Activated T-cell treated with anti-CD3 and anti-CD28 coated beads, Interleukin-2, amount 50 U/mL, for 72 hours (primary cell): ENCODE data around the gene SLC26A1. TPM values are rescaled to one million over a fixed set of nuclear protein-coding genes. Genes with fewer than 3 reads are reported as not detected.

ENCODE experiments used
- ATAC-seq, 2 donors: fragments of 150-1000 bp; cut with Tn5 transposase; replicated peaks in 1 of 2; 2 replicates each; pipeline ENCODE4 v1.10.0; 2021; ENCODE audit warnings: moderate library complexity in 2 of 2, mild to moderate bottlenecking in 1 of 2
- DNase-seq, 2 donors: peaks; one replicate each; pipeline ENCODE4 v3.0.0; 2021 to 2022; ENCODE audit warnings: mixed read lengths in 1 of 2
- H3K27ac Mint-ChIP-seq: one replicate; pipeline ENCODE4 v1.8.0; 2022; ENCODE audit warnings: mild to moderate bottlenecking, moderate library complexity, mixed read lengths
- H3K27me3 Mint-ChIP-seq: one replicate; pipeline ENCODE4 v1.8.0; 2022; ENCODE audit warnings: low read depth, mixed read lengths
- H3K36me3 Mint-ChIP-seq, 2 donors: one replicate each; pipeline ENCODE4 v1.8.0; 2022; ENCODE audit warnings: mixed read lengths in 2 of 2, mild to moderate bottlenecking in 1 of 2; ENCODE audit not compliant: insufficient read depth in 2 of 2
- H3K4me1 Mint-ChIP-seq: one replicate; pipeline ENCODE4 v1.8.0; 2022; ENCODE audit warnings: low read depth, mixed read lengths
- H3K4me3 Mint-ChIP-seq, 2 donors: one replicate each; pipeline ENCODE4 v1.8.0; 2022; ENCODE audit warnings: mild to moderate bottlenecking in 2 of 2, mixed read lengths in 2 of 2, moderate library complexity in 2 of 2
- H3K9me3 Mint-ChIP-seq, 2 donors: one replicate each; pipeline ENCODE4 v1.8.0; 2022; ENCODE audit warnings: mixed read lengths in 2 of 2
- total RNA-seq, 2 donors: library from RNA; stranded (reverse); gene quantifications; one replicate each; pipeline ENCODE4 v1.2.3, GENCODE V29; 2022

SLC26A1 gene
- total RNA-seq, 2 donors from 2014 or later = not detected

DNA sequence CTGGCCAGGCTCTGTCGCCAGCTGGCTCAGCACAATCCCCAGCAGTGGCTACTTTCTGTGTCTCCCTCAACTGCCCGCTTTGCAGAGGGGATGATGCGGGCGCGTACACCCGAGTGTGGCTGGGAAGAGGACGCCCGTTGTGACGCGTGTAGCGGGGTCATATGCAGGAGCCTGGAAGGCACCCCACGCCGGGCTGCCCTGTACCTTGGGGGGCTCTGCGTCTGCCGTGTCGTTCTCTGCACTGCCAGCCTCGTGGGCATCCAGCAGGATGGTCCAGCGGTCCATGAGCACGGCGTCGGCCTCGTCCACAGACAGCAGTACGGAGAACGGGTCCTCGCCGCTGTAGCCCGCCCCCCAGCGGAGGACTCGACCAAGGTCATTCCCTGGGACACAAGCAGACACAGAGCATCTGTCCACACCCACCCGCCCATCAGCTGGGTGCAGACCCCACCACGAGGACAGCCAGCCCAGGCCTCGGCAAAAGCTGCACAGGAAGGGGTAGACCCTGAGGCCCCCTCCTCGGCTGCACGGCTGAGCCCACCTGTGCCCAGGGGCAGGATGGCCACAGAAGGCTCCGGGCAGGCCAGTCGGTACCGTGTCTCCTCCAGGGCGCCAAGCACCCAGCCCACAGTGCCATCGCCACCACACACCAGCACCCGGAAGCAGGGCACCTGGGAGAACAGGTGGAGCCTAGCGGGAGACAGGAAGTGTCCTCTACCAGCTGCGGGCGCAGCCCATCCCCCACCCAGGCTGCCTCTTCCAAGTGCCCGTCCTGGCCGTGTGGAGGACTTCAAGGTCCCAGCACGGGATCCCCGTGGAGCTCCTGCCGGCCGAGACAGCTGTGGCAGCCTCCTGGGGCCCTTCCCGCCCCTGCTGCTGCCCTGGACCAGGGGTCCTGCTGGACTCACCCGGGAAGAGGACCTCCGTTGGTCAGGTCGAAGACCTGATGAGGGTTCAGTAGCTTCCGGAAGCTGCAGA, 30.7 kb downstream of the SLC26A1 start:
- H3K36me3 Mint-ChIP-seq = no peaks in the 10 kb centered on the region
- H3K27me3 Mint-ChIP-seq = no peaks in the 10 kb centered on the region
- H3K4me1 Mint-ChIP-seq = no peaks in the 10 kb centered on the region
- H3K27ac Mint-ChIP-seq = no peak overlapping the region
- H3K4me3 Mint-ChIP-seq = no peak overlapping the region
- no peaks in the 10 kb centered on the region for H3K9me3 Mint-ChIP-seq
- ATAC-seq = no peak
- no peak for DNase-seq

DNA sequence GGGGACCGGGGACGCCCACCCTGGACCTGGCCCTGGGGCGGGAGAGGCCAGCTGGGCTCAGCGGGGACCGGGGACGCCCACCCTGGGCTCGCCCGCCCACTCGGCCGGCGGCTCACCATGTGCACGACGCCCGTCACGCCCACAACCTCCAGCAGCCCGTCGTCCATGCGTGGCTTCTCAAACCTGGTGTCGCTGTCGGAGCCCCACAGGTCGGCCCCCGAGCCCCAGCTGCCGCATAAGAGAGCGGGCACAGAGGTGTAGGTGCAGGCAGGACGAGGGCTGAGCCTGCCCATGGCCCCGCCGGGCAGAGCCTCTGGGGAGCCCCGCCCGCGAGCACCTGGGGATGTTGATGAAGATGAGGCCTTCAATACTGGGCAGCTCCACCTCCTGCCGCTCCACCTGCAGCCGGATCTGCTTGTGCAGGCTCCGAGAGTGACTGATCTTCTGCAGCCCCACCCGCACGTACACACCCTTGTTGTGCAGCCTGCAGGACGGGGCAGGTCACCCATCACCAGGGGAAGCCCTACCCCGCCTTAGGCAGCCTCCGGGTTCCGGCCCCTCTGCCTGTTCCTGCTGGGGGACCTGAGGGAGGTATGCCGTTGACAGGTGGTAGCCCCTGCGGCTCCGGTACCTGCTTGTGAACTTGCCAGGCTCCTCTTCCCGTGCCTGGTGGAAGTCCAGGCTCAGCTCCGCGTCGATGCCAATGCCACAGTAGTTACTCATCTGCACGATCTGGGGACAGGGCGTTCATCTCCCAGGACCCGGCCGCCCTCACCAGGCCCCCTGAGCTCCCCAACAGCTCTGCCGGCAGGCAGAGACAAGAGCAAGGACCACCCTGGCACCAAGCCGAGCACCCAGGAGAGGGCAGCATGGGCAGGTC, 31.6 kb downstream of the SLC26A1 start:
- Mint-ChIP-seq H3K27me3 (no peaks in the 10 kb centered on the region), H3K4me1 (no peaks in the 10 kb centered on the region), H3K4me3 (no peak overlapping the region), H3K27ac (no peak overlapping the region), H3K9me3 (no peaks in the 10 kb centered on the region), H3K36me3 (no peaks in the 10 kb centered on the region)
- ATAC-seq (no peak), DNase-seq (no peak)

DNA sequence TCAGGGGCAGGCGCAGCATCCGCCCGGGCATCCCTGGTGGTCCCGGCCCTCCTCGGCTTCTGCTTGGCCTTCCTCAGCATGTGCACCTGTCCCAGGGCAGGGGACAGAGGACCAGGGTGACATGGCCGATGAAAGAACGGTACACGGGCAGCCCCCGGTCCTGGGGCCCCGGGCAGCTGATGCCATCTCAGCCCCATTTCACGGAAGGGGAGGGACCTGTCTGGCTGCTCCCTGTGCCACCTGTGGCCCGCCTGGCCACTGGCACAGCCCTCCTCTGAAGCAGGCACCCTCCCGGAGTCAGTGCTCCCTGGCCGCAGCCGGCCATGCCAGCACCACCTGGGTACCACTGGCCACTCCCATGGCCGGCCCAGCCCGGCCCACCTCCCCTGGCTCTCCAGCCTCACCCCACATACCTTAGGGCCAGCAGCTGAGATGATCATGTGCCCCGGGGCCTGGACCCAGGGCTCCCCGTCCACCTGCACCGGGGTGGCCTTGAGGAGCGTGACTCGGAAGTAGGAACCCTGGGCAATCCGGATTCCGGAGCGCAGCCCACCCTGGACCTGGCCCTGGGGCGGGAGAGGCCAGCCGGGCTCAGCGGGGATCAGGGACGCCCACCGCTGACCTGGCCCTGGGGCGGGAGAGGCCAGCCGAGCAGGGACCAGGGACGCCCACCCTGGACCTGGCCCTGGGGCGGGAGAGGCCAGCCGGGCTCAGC, 32.4 kb downstream of the SLC26A1 start:
- no peak for ATAC-seq
- H3K27me3 Mint-ChIP-seq = no peaks in the 10 kb centered on the region
- H3K9me3 Mint-ChIP-seq = no peaks in the 10 kb centered on the region
- H3K4me3 Mint-ChIP-seq = no peak overlapping the region
- no peak overlapping the region for H3K27ac Mint-ChIP-seq
- DNase-seq = no peak
- H3K4me1 Mint-ChIP-seq = no peaks in the 10 kb centered on the region
- no peaks in the 10 kb centered on the region for H3K36me3 Mint-ChIP-seq

DNA sequence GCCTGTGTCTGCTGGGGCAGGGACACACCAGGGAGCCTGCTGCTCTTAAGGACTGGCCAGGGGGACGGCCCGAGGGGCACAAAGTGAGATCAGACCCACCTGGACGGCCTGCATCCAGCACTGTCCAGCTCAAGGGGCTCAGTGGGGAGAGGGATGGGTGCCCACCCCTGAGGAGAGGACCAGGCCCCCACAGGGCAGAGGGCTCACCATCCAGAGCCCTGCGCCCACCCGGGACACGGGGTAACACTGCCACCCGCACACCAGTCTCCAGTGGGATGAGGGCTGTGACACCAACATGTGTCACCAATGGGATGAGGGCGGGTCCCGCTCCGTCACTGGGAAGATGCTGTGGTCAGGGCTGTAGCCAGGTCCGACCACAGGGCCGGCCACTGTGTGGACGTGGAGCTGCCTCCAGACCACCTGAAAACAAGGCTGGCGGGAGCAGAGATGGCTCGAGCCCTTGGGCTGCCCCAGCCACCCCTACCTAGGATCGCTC, 33.0 kb downstream of the SLC26A1 start:
- Mint-ChIP-seq H3K36me3 (no peaks in the 10 kb centered on the region), H3K4me3 (no peak overlapping the region), H3K27me3 (no peaks in the 10 kb centered on the region), H3K9me3 (no peaks in the 10 kb centered on the region), H3K4me1 (no peaks in the 10 kb centered on the region), H3K27ac (no peak overlapping the region)
- ATAC-seq (no peak), DNase-seq (no peak)

DNA sequence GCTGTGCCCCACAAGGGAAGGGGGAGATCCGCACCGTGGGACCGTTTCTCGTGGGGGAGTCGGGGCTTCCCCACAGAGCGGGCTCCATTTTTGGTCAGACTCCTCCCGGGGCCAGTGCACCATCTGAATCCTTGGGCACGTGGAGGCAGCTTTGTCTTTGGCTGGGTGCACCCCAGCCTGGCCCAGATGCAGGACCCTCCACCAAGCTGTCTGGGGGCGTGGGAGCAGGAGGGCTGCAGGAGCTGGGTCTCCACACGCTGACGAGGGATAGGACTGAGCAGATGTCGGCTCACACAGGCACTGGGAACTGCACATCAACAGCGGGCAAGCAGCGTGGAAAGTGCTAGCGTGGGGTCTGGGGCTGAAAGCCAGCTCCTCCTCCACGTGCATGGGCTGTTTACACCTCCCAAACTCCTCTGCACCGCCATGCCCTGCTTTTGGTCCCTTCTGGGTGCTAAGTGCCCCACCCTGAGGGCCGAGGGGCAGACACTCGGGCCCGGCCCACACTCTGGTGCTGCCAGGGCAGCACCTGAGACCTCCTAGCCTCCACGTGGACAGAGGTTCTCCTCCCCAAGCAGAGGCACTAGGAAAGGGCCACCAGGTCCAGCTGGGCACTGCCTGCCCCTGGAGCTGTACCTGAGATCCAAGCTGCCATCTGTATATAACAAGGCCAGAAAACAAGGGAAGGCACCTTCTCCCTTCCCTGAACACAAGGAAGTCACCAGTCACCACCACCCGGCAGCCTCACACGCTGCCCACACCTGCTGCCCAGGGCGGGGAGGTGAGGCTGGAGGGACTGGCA, 33.7 kb downstream of the SLC26A1 start:
- DNase-seq (no peak), ATAC-seq (no peak)
- H3K27me3 Mint-ChIP-seq = no peaks in the 10 kb centered on the region
- no peak overlapping the region for H3K4me3 Mint-ChIP-seq
- H3K4me1 Mint-ChIP-seq = no peaks in the 10 kb centered on the region
- H3K27ac Mint-ChIP-seq = no peak overlapping the region
- H3K36me3 Mint-ChIP-seq = no peaks in the 10 kb centered on the region
- H3K9me3 Mint-ChIP-seq = no peaks in the 10 kb centered on the region

DNA sequence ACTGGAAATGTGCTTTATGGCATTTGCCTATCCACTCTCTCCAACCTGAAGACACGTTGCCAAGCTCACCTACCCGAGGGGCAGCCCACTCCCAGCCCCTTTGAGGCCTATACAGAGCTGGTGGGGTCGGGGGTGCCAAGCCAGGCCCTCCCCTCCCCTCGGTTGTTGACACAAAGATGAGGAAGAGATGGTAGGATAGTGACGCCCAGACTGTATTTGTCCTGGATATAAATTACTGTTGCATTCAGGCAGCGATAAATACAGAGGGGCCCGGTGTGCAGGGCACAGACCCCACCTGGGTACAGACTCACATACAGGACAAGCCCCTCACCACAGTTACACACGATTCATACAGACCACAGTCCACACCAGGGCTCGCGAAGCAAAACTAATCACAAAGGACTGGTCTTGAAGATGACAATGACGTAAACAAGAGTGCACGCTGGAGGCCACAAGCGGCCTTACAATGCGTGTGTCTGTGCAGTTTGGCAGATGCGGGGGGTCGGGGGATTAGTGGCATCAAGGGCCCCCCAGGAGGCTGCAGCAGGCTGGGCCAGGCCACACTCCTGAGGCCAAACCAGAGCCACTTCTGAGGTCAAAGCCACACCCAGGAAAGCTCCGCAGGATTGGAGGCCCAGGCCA, 34.4 kb downstream of the SLC26A1 start:
- Mint-ChIP-seq H3K4me1 (no peaks in the 10 kb centered on the region), H3K27me3 (no peaks in the 10 kb centered on the region), H3K27ac (no peak overlapping the region), H3K36me3 (no peaks in the 10 kb centered on the region), H3K4me3 (no peak overlapping the region), H3K9me3 (no peaks in the 10 kb centered on the region)
- DNase-seq (no peak), ATAC-seq (no peak)

DNA sequence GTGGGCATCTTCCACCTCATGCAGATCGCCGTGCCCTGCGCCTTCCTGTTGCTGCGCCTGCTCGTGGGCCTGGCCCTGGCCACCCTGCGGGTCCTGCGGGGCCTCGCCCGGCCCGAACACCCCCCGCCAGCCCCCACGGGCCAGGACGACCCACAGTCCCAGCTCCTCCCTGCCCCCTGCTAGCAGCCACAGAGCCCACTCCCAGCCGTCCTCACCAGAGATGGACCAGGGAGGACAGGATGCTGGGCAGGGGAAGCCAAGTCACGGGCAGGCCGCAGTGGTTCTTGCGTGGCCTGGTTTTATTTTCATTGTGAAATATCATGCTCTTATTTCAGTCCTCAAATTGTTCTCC, 34.9 kb downstream of the SLC26A1 start:
- H3K4me1 Mint-ChIP-seq = no peaks in the 10 kb centered on the region
- no peak overlapping the region for H3K4me3 Mint-ChIP-seq
- no peak for ATAC-seq
- no peaks in the 10 kb centered on the region for H3K27me3 Mint-ChIP-seq
- no peak overlapping the region for H3K27ac Mint-ChIP-seq
- no peaks in the 10 kb centered on the region for H3K9me3 Mint-ChIP-seq
- no peaks in the 10 kb centered on the region for H3K36me3 Mint-ChIP-seq
- no peak for DNase-seq

DNA sequence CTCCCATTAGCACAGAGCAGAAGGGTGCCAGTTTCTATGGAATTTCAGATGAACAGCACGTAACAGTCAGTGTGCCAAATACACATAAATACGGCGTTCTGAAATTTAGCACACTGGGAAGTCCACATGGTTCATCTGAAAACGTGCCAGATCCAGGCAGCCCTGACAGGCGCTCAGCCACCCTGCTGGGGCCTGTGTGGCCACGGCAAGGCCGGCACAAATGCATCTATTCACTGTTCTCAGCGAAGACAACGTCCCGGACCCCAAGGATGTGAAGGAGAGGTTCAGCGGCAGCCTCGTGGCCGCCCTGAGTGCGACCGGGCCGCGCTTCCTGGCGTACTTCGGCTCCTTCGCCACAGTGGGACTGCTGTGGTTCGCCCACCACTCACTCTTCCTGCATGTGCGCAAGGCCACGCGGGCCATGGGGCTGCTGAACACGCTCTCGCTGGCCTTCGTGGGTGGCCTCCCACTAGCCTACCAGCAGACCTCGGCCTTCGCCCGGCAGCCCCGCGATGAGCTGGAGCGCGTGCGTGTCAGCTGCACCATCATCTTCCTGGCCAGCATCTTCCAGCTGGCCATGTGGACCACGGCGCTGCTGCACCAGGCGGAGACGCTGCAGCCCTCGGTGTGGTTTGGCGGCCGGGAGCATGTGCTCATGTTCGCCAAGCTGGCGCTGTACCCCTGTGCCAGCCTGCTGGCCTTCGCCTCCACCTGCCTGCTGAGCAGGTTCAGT, 35.5 kb downstream of the SLC26A1 start:
- DNase-seq (no peak), ATAC-seq (no peak)
- H3K4me1 Mint-ChIP-seq = no peaks in the 10 kb centered on the region
- no peak overlapping the region for H3K4me3 Mint-ChIP-seq
- H3K27me3 Mint-ChIP-seq = no peaks in the 10 kb centered on the region
- H3K27ac Mint-ChIP-seq = no peak overlapping the region
- no peaks in the 10 kb centered on the region for H3K9me3 Mint-ChIP-seq
- no peaks in the 10 kb centered on the region for H3K36me3 Mint-ChIP-seq

DNA sequence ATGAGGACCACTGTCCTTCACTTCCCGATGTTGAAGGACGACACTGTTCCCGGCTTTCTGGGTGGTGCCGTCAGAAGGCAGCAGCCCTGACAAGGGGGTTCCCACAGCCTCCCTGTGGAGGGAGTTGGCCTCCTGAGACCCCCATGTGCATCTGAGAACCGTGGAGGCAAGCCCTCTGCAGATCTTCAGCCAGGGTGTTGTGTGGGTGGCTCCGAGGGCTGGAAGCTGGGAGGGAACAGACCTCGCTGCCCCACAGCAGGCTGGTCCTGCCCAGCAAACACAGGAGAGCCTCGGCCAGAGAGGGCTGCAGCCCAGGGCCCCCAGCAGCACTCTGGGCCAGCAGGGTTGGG, 36.0 kb downstream of the SLC26A1 start:
- Mint-ChIP-seq H3K4me1 (no peaks in the 10 kb centered on the region), H3K9me3 (no peaks in the 10 kb centered on the region), H3K4me3 (no peak overlapping the region), H3K27me3 (no peaks in the 10 kb centered on the region), H3K36me3 (no peaks in the 10 kb centered on the region), H3K27ac (no peak overlapping the region)
- DNase-seq (no peak), ATAC-seq (no peak)

DNA sequence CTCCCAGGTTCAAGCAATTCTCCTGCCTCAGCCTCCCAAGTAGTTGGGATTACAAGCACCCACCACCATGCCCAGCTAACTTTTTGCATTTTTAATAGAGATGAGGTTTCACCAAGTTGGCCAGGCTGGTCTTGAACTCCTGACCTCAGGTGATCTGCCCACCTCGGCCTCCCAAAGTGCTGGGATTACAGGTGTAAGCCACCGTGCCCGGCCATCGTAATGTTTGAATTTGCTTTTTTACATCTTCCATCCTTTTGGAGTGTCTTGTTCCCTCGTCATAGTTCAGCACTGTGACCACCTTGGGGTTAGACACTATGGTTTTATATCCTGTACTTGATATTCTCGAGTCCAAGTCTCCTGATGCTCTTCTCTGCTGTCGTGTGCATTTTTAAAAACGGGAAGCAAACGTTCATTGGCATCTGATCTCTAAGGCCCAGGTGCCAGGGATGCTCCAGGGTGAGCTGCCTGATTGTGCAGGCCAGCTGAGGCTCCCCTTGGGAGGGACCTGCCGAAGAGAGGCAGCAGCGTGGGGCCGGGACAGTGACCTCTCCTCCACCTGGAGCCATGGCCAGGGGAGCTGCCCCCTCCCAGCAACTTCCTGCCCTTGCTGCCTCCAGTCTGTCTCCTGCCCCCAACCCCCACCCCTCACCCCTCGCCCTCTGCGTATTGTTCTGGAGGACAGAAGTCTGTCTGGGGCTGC, 36.5 kb downstream of the SLC26A1 start:
- DNase-seq = no peak
- Mint-ChIP-seq H3K4me1 (no peaks in the 10 kb centered on the region), H3K27me3 (no peaks in the 10 kb centered on the region), H3K36me3 (no peaks in the 10 kb centered on the region), H3K27ac (no peak overlapping the region), H3K4me3 (no peak overlapping the region), H3K9me3 (no peaks in the 10 kb centered on the region)
- no peak for ATAC-seq

DNA sequence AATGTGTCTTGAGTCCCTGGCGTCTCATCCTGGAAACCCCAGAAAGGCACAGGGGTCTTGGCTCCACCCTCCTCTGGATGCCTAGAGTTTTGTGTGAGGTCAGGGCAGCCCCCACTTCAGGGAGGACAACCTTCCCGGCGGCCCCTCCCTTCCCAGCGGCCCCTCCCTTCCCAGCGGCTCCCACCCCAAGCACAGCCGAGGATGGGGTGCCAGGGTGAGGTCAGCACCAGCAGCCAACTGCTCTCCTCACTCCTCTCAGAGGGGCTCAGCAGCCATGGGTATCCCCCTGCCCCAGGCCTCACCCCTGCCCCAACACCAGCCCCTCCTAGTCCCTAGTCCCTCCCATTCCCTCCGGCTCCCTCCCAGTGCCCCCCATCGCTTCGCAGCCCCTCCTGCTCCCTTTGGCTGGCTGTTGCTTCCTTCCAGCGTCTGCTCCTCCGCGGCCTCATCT, 37.2 kb downstream of the SLC26A1 start:
- no peak overlapping the region for H3K27ac Mint-ChIP-seq
- no peaks in the 10 kb centered on the region for H3K36me3 Mint-ChIP-seq
- no peak overlapping the region for H3K4me3 Mint-ChIP-seq
- H3K9me3 Mint-ChIP-seq = no peaks in the 10 kb centered on the region
- H3K27me3 Mint-ChIP-seq = no peaks in the 10 kb centered on the region
- no peak for ATAC-seq
- no peaks in the 10 kb centered on the region for H3K4me1 Mint-ChIP-seq
- no peak for DNase-seq
